Gastroesophageal sphincter (tissue), 4 donors: ENCODE data around the gene PNLIP. TPM values are rescaled to one million over a fixed set of nuclear protein-coding genes. Genes with fewer than 3 reads are reported as not detected.

ENCODE experiments used
- ATAC-seq: fragments of 150-250 bp; one replicate; pipeline ENCODE4 v1.9.1; 2016; ENCODE audit warnings: mild to moderate bottlenecking, moderate library complexity
- H3K27ac ChIP-seq, 4 donors: fragments of 200-600 bp; sonication (generic) in 3 of 4; 1 replicate in 3 of 4; 2 replicates in 1 of 4; pipeline ENCODE4 v1.5.1; 2016 to 2019
- H3K27me3 ChIP-seq: fragments of 200-600 bp; sonication (generic); one replicate; pipeline ENCODE4 v1.5.1; 2019
- H3K36me3 ChIP-seq, 2 donors: fragments of 200-600 bp; sonication (generic); one replicate each; pipeline ENCODE4 v1.5.1; 2019; ENCODE audit warnings: control low read depth in 1 of 2
- H3K4me1 ChIP-seq, 3 donors: fragments of 200-600 bp; sonication (generic); 1 replicate in 2 of 3; 2 replicates in 1 of 3; pipeline ENCODE4 v1.5.1; 2016 to 2019; ENCODE audit warnings: control low read depth in 2 of 3
- H3K4me3 ChIP-seq, 2 donors: fragments of 200-600 bp; sonication (generic); one replicate each; pipeline ENCODE4 v1.5.1; 2019; ENCODE audit warnings: mild to moderate bottlenecking in 1 of 2, moderate library complexity in 1 of 2
- H3K9me3 ChIP-seq, 3 donors: fragments of 200-600 bp; sonication (generic); one replicate each; pipeline ENCODE4 v1.5.1; 2017 to 2019; ENCODE audit warnings: control low read depth in 2 of 3
- CTCF ChIP-seq, 4 experiments: fragments of 200-600 bp in 2 of 4; fragments of 450-650 bp in 2 of 4; sonication (generic) in 1 of 4; IDR thresholded peaks; one replicate each; pipeline ENCODE4 v1.5.1; 2017 to 2019; ENCODE audit warnings: antibody characterized with exemption in 4 of 4, mild to moderate bottlenecking in 2 of 4, moderate library complexity in 2 of 4
- EP300 ChIP-seq: sonication (generic); formaldehyde crosslinking; IDR thresholded peaks from one replicate; pipeline ENCODE4 v1.6.1; 2017; ENCODE audit warnings: antibody characterized with exemption, mild to moderate bottlenecking
- POLR2A ChIP-seq, 2 donors: fragments of 450-650 bp; IDR thresholded peaks; one replicate each; pipeline ENCODE4 v1.6.1; 2017; ENCODE audit warnings: antibody characterized with exemption in 2 of 2, mild to moderate bottlenecking in 2 of 2, moderate library complexity in 1 of 2
- POLR2AphosphoS5 ChIP-seq: sonication (generic); formaldehyde crosslinking; IDR thresholded peaks from one replicate; pipeline ENCODE4 v1.6.1; 2017; ENCODE audit warnings: antibody characterized with exemption
- WGBS, 2 donors: methylation state at CpG; one replicate each; pipeline ENCODE4 v1.1.5; 2018; ENCODE audit warnings: low coverage in 1 of 2; 5-methylcytosine and 5-hydroxymethylcytosine counted together
- total RNA-seq, 4 donors: library from RNA; depleted of rRNA; stranded (reverse); fragments of >200 nt; gene quantifications; one replicate each; pipeline ENCODE4 v1.1.0, GENCODE V29; 2016

PNLIP gene
- total RNA-seq, 4 donors from 2014 or later: not detected

- no peak for TF ChIP-seq EP300
- TF ChIP-seq POLR2AphosphoS5: no peak
- no peak for TF ChIP-seq POLR2A (IDR thresholded peaks at IDR 0.05)
- TF ChIP-seq CTCF (IDR thresholded peaks at IDR 0.05): no peak
- H3K9me3 ChIP-seq: no peaks in the 10 kb centered on the region
- 49 to 100% methylated on average over 1 to 6 of the region's 9 CpGs for WGBS, 2 donors
- no peak within 1 kb of the TSS for H3K4me3 ChIP-seq
- no peaks in the 10 kb centered on the region for H3K4me1 ChIP-seq
- ATAC-seq: no peak
- H3K27ac ChIP-seq: no peak within 1 kb of the TSS
- no peaks in the 10 kb centered on the region for H3K27me3 ChIP-seq
- H3K36me3 ChIP-seq: no peaks in the 10 kb centered on the region
Measured at GRCh38 chr10:116590590-116591444, 45.1 kb downstream of the PNLIP start, which contains the start of gene PNLIPRP1. TSS of gene PNLIPRP1 (plus strand) at chr10:116590959. CDS start at chr10:116591130, 171 bp downstream.

GRCh38 chr10:116593139-116593740, 47.5 kb downstream of the PNLIP start:
- 92% methylated on average over 2 to 5 of the region's 5 CpGs for WGBS, 2 donors
- Histone ChIP-seq H3K4me3 (no peak overlapping the region), H3K9me3 (no peaks in the 10 kb centered on the region), H3K36me3 (no peaks in the 10 kb centered on the region), H3K4me1 (no peaks in the 10 kb centered on the region), H3K27ac (no peak overlapping the region), H3K27me3 (peaks cover 6% of the 10 kb centered on the region)
- no peak for TF ChIP-seq CTCF (IDR thresholded peaks at IDR 0.05)
- no peak for TF ChIP-seq POLR2AphosphoS5
- no peak for TF ChIP-seq POLR2A (IDR thresholded peaks at IDR 0.05)
- TF ChIP-seq EP300: no peak
- ATAC-seq: no peak

GRCh38 chr10:116594525-116595035, 48.8 kb downstream of the PNLIP start:
- no peak for TF ChIP-seq POLR2AphosphoS5
- no peak for TF ChIP-seq CTCF (IDR thresholded peaks at IDR 0.05)
- no peak for TF ChIP-seq EP300
- TF ChIP-seq POLR2A (IDR thresholded peaks at IDR 0.05): no peak
- Histone ChIP-seq H3K4me1 (no peaks in the 10 kb centered on the region), H3K9me3 (no peaks in the 10 kb centered on the region), H3K36me3 (no peaks in the 10 kb centered on the region), H3K4me3 (no peak overlapping the region), H3K27me3 (peaks cover 6% of the 10 kb centered on the region), H3K27ac (no peak overlapping the region)
- 75 to 80% methylated on average over 4 of the region's 7 CpGs for WGBS, 2 donors
- ATAC-seq: no peak

GRCh38 chr10:116596062-116596461, 50.3 kb downstream of the PNLIP start:
- TF ChIP-seq POLR2A (IDR thresholded peaks at IDR 0.05): no peak
- TF ChIP-seq EP300: no peak
- no peak for TF ChIP-seq CTCF (IDR thresholded peaks at IDR 0.05)
- TF ChIP-seq POLR2AphosphoS5: no peak
- Histone ChIP-seq H3K27ac (no peak overlapping the region), H3K4me1 (no peaks in the 10 kb centered on the region), H3K9me3 (no peaks in the 10 kb centered on the region), H3K36me3 (no peaks in the 10 kb centered on the region), H3K4me3 (no peak overlapping the region), H3K27me3 (peaks cover 13% of the 10 kb centered on the region)
- ATAC-seq: no peak
- 60 to 72% methylated on average over 2 of the region's 2 CpGs for WGBS, 2 donors
